Mammary epithelial cell (primary cell): Measurements from ENCODE around the gene HIBCH.

Source experiments
- EZH2 ChIP-seq: IDR thresholded peaks from 2 replicates; pipeline ENCODE4 v1.6.1; 2012; ENCODE audit warnings: low read length, inconsistent platforms, borderline replicate concordance
- TF ChIP-seq, protein P1 (sequence below), 2 donors: IDR thresholded peaks in 1 of 2; conservative IDR thresholded peaks in 1 of 2; 2 replicates each; pipeline ENCODE4 v1.5.1; 2011 to 2012; ENCODE audit warnings: inconsistent platforms in 2 of 2, low read length in 2 of 2, mild to moderate bottlenecking in 2 of 2, control low read depth in 1 of 2, low read depth in 1 of 2; ENCODE audit not compliant: insufficient read depth in 1 of 2; ENCODE audit errors: extremely low read depth in 1 of 2

DNA sequence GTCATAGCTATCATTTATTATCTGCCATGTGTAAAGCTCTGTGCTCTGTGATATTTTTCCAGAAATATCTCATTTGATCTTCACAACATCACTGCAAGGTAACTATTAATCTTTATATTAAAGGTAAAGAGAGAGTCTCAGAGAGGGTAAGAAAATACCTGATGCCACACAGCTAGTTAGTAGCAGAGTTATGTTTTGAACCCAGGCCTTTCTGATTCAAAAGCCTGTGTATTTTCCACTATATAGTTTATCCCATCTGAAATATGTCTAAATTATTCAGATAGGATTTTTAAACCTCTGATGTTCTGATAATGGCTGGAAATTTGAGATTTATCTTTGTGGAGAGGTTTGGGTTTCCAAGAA lies 33.9 kb upstream of the HIBCH start:
- TF ChIP-seq, protein P1, sequence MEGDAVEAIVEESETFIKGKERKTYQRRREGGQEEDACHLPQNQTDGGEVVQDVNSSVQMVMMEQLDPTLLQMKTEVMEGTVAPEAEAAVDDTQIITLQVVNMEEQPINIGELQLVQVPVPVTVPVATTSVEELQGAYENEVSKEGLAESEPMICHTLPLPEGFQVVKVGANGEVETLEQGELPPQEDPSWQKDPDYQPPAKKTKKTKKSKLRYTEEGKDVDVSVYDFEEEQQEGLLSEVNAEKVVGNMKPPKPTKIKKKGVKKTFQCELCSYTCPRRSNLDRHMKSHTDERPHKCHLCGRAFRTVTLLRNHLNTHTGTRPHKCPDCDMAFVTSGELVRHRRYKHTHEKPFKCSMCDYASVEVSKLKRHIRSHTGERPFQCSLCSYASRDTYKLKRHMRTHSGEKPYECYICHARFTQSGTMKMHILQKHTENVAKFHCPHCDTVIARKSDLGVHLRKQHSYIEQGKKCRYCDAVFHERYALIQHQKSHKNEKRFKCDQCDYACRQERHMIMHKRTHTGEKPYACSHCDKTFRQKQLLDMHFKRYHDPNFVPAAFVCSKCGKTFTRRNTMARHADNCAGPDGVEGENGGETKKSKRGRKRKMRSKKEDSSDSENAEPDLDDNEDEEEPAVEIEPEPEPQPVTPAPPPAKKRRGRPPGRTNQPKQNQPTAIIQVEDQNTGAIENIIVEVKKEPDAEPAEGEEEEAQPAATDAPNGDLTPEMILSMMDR (conservative IDR thresholded peaks at IDR 0.05 in 1 of 2, IDR thresholded peaks at IDR 0.05 in 1 of 2; ENCODE audit: extremely low read depth in 1 of 2, insufficient read depth in 1 of 2, low read depth in 1 of 2, low read length in 2 of 2) = no peak
- no peak for TF ChIP-seq EZH2
